ENCODE data around the gene SLC25A17.
"Not testable (repeated sequence)": the region's sequence is repeated elsewhere in the genome, so short reads cannot be mapped to it uniquely, and the experiment has no call there.

The SLC25A17 gene

GRCh38 chr22:40720156-40720537 is 99.0 kb downstream of the SLC25A17 start:
- DNase-seq (ENCODE audit: low read depth), result not testable (repeated sequence)
